Transverse colon (tissue), 4 donors: ENCODE results near the gene CCT5. TPM values are rescaled to one million over a fixed set of nuclear protein-coding genes. Genes with fewer than 3 reads are reported as not detected.

ENCODE experiments used
- DNase-seq: peaks from one replicate; pipeline ENCODE4 v3.0.0-alpha.2; 2019
- H3K27ac ChIP-seq, 4 donors: fragments of 200-600 bp; sonication (generic); 2 replicates each; pipeline ENCODE4 v1.5.1; 2016 to 2018; ENCODE audit warnings: inconsistent platforms in 4 of 4
- H3K27me3 ChIP-seq: fragments of 200-600 bp; sonication (generic); 2 replicates; pipeline ENCODE4 v1.5.1; 2017; ENCODE audit warnings: inconsistent platforms
- H3K36me3 ChIP-seq, 4 donors: fragments of 200-600 bp; sonication (generic); 2 replicates each; pipeline ENCODE4 v1.5.1; 2017 to 2019; ENCODE audit warnings: inconsistent platforms in 4 of 4
- H3K4me1 ChIP-seq, 4 donors: fragments of 200-600 bp; sonication (generic); 2 replicates each; pipeline ENCODE4 v1.5.1; 2017 to 2020; ENCODE audit warnings: inconsistent platforms in 4 of 4
- H3K4me3 ChIP-seq, 4 donors: fragments of 200-600 bp; sonication (generic); 1 replicate in 1 of 4; 2 replicates in 3 of 4; pipeline versions ENCODE4 v1.5.1 to v1.6.1; 2017 to 2019; ENCODE audit warnings: inconsistent platforms in 4 of 4
- H3K9me3 ChIP-seq, 2 donors: fragments of 200-600 bp; sonication (generic); 2 replicates each; pipeline ENCODE4 v1.5.1; 2017 to 2019; ENCODE audit warnings: inconsistent platforms in 2 of 2
- CTCF ChIP-seq, 5 experiments: fragments of 200-600 bp in 3 of 5; fragments of 450-650 bp in 2 of 5; sonication (generic) in 3 of 5; IDR thresholded peaks; 1 replicate in 2 of 5; 2 replicates in 3 of 5; pipeline ENCODE4 v1.5.1; 2016 to 2017; ENCODE audit warnings: antibody characterized with exemption in 5 of 5, inconsistent platforms in 3 of 5, mild to moderate bottlenecking in 2 of 5, moderate library complexity in 1 of 5
- EP300 ChIP-seq: sonication (generic); formaldehyde crosslinking; IDR thresholded peaks from one replicate; pipeline ENCODE4 v1.6.1; 2017; ENCODE audit warnings: antibody characterized with exemption, low read depth
- POLR2A ChIP-seq: fragments of 450-650 bp; IDR thresholded peaks from one replicate; pipeline ENCODE4 v1.6.1; 2016; ENCODE audit warnings: antibody characterized with exemption, mild to moderate bottlenecking, moderate library complexity
- POLR2AphosphoS5 ChIP-seq, 3 donors: sonication (generic); formaldehyde crosslinking; IDR thresholded peaks; one replicate each; pipeline ENCODE4 v1.6.1; 2016; ENCODE audit warnings: antibody characterized with exemption in 3 of 3
- WGBS, 2 donors: methylation state at CpG; one replicate each; pipeline ENCODE4 v1.1.5; 2018; ENCODE audit warnings: low coverage in 1 of 2; 5-methylcytosine and 5-hydroxymethylcytosine counted together
- in situ Hi-C, 4 donors: fragments of 200-750 bp; cut with MboI; loops; one replicate each; pipeline versions ENCODE4 v1.15.0 to v1.15.1; 2017; ENCODE audit warnings: low sequenced_read_pairs in 3 of 4, low pct_ligation_motif_present in 1 of 4, low pct_unique_long_range_greater_than_20kb in 1 of 4
- intact Hi-C: fragments of 100-400 bp; cut with DNase I; formaldehyde crosslinking; loops from one replicate; pipeline ENCODE4 v1.15.1; 2023; ENCODE audit warnings: low total_unique reads
- total RNA-seq, 4 donors: library from RNA; depleted of rRNA; stranded (reverse); fragments of >200 nt; gene quantifications; one replicate each; pipeline ENCODE4 v1.1.0, GENCODE V29; 2016

CCT5 gene
- total RNA-seq, 4 donors from 2014 or later = 29.1 to 129 (median 76.5) TPM

GRCh38 chr5:10233505-10233904, 16.6 kb upstream of the CCT5 start:
- in situ Hi-C loops (no loop called here), intact Hi-C loops (no loop called here)
- DNase-seq = no peak
- 63 to 80% methylated on average over 1 to 7 of the region's 7 CpGs for WGBS, 2 donors
- Histone ChIP-seq H3K27me3 (no peaks in the 10 kb centered on the region), H3K4me1 (no peaks in the 10 kb centered on the region), H3K9me3 (no peaks in the 10 kb centered on the region), H3K27ac (no peak overlapping the region), H3K36me3 (peaks cover 0 to 8% (median 0%) of the 10 kb centered on the region in 4 donors), H3K4me3 (no peak overlapping the region)
- TF ChIP-seq POLR2A (no peak), EP300 (no peak), CTCF (IDR thresholded peaks at IDR 0.05) (no peak), POLR2AphosphoS5 (IDR thresholded peaks at IDR 0.05) (no peak)

GRCh38 chr5:10235350-10235749, 14.7 kb upstream of the CCT5 start:
- intact Hi-C loops (no loop called here), in situ Hi-C loops (no loop called here)
- H3K36me3 ChIP-seq = peaks cover 0 to 8% (median 0%) of the 10 kb centered on the region in 4 donors
- no peaks in the 10 kb centered on the region for H3K9me3 ChIP-seq
- no peaks in the 10 kb centered on the region for H3K4me1 ChIP-seq
- TF ChIP-seq POLR2A (no peak), POLR2AphosphoS5 (IDR thresholded peaks at IDR 0.05) (no peak), EP300 (no peak), CTCF (IDR thresholded peaks at IDR 0.05) (no peak)
- H3K27ac ChIP-seq = no peak overlapping the region
- 87 to 90% methylated on average over 3 to 8 of the region's 8 CpGs for WGBS, 2 donors
- H3K4me3 ChIP-seq = no peak overlapping the region
- no peaks in the 10 kb centered on the region for H3K27me3 ChIP-seq
- DNase-seq = no peak

- Histone ChIP-seq H3K27me3 (no peaks in the 10 kb centered on the region), H3K4me1 (peaks cover 5 to 13% (median 7%) of the 10 kb centered on the region in 4 donors), H3K4me3 (no peak overlapping the region), H3K9me3 (no peaks in the 10 kb centered on the region), H3K36me3 (no peaks in the 10 kb centered on the region), H3K27ac (no peak overlapping the region)
- no peak for TF ChIP-seq POLR2AphosphoS5 (IDR thresholded peaks at IDR 0.05)
- TF ChIP-seq CTCF (IDR thresholded peaks at IDR 0.05) = no peak
- no peak for TF ChIP-seq POLR2A
- no peak for TF ChIP-seq EP300
- intact Hi-C loops = no loop called here
- in situ Hi-C loops = no loop called here
- WGBS, 2 donors = 92 to 100% methylated on average over 1 of the region's 1 CpG
- no peak for DNase-seq
These were observed 6.3 kb upstream of the CCT5 start for GRCh38 chr5:10243660-10244240.

DNA sequence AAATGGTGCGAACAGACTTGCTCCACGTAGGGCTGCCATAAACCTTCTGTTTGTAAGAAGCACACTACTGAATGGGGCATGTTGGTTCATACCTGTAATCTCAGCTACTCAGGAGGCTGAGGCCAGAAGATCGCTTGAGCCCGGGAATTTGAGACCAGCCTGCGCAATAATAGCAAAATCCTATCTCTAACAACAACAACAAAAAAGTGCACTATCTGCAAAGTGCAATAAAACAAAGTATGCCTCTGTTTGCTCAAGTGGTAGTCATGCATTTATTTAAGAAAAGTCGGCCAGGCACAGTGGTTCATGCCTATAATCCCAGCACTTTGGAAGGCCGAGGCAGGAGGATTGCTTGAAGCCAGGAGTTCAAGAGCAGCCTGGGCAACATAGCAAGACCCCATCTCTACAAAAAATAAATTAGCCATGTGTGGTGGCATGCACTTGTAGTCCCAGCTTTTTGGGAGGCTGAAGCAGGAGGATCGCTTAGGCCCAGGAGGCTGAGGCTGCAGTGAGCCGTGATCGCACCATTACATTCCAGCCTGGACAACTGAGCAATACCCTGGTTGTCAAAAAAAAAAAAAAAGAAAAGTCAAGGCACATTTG, 5.6 kb upstream of the CCT5 start:
- Histone ChIP-seq H3K4me1 (peaks cover 6 to 16% (median 10%) of the 10 kb centered on the region in 4 donors), H3K27ac (no peak overlapping the region), H3K27me3 (no peaks in the 10 kb centered on the region), H3K4me3 (no peak overlapping the region), H3K36me3 (no peaks in the 10 kb centered on the region), H3K9me3 (no peaks in the 10 kb centered on the region)
- in situ Hi-C loops = no loop called here
- no peak for DNase-seq
- 86 to 88% methylated on average over 7 to 10 of the region's 10 CpGs for WGBS, 2 donors
- intact Hi-C loops = no loop called here
- TF ChIP-seq EP300 (no peak), POLR2A (no peak), CTCF (IDR thresholded peaks at IDR 0.05) (no peak), POLR2AphosphoS5 (IDR thresholded peaks at IDR 0.05) (no peak)
